Neural progenitor cell (in vitro differentiated cells): ENCODE measurements around the gene DDX20. TPM values are rescaled to one million over a fixed set of nuclear protein-coding genes. Genes with fewer than 3 reads are reported as not detected.

Experiments
- DNase-seq: peaks from one replicate; pipeline ENCODE4 v3.0.0-alpha.2; 2016; ENCODE audit warnings: low spot score
- H2AFZ ChIP-seq: fragments of 200-600 bp; sonication (generic); replicated peaks from 2 replicates; pipeline ENCODE4 v1.6.1; 2016; ENCODE audit warnings: antibody characterized with exemption
- H3F3A ChIP-seq: fragments of 200-600 bp; sonication (generic); 2 replicates; pipeline ENCODE4 v1.6.1; 2016; ENCODE audit warnings: antibody characterized with exemption, low read depth
- H3K27ac ChIP-seq: fragments of 200-600 bp; sonication (generic); 2 replicates; pipeline ENCODE4 v1.5.1; 2016; ENCODE audit warnings: mild to moderate bottlenecking
- H3K27me3 ChIP-seq: fragments of 200-600 bp; sonication (generic); 2 replicates; pipeline ENCODE4 v1.6.1; 2016; ENCODE audit warnings: mild to moderate bottlenecking, moderate library complexity
- H3K36me3 ChIP-seq: fragments of 200-600 bp; sonication (generic); 2 replicates; pipeline ENCODE4 v1.5.1; 2016
- H3K4me1 ChIP-seq: fragments of 200-600 bp; sonication (generic); 2 replicates; pipeline ENCODE4 v1.6.1; 2016; ENCODE audit warnings: mixed run types
- H3K4me2 ChIP-seq: fragments of 200-600 bp; sonication (generic); 2 replicates; pipeline ENCODE4 v1.6.1; 2016
- H3K4me3 ChIP-seq: fragments of 200-600 bp; sonication (generic); 2 replicates; pipeline ENCODE4 v1.5.1; 2016
- H3K79me2 ChIP-seq: fragments of 200-600 bp; sonication (generic); 2 replicates; pipeline ENCODE4 v1.6.1; 2016; ENCODE audit warnings: low read depth
- H3K9ac ChIP-seq: fragments of 200-600 bp; sonication (generic); 2 replicates; pipeline ENCODE4 v1.6.1; 2016
- H3K9me3 ChIP-seq: fragments of 200-600 bp; sonication (generic); 2 replicates; pipeline ENCODE4 v1.5.1; 2016; ENCODE audit warnings: low read depth
- H4K20me1 ChIP-seq: fragments of 200-600 bp; sonication (generic); 2 replicates; pipeline ENCODE4 v1.6.1; 2016; ENCODE audit warnings: low read depth
- H3K27ac Mint-ChIP-seq: 3 replicates; pipeline ENCODE4 v1.8.0; 2021; ENCODE audit warnings: mixed read lengths
- H3K27me3 Mint-ChIP-seq: 2 replicates; pipeline ENCODE4 v1.8.0; 2022; ENCODE audit warnings: low read depth, mild to moderate bottlenecking, inconsistent platforms, moderate library complexity, mixed read lengths; ENCODE audit not compliant: insufficient read depth
- H3K36me3 Mint-ChIP-seq: 3 replicates; pipeline ENCODE4 v1.8.0; 2021; ENCODE audit warnings: mixed read lengths
- H3K4me1 Mint-ChIP-seq: 3 replicates; pipeline ENCODE4 v1.8.0; 2021; ENCODE audit warnings: mixed read lengths
- H3K4me3 Mint-ChIP-seq: 3 replicates; pipeline ENCODE4 v1.8.0; 2021; ENCODE audit warnings: mild to moderate bottlenecking, moderate library complexity, mixed read lengths
- H3K9me3 Mint-ChIP-seq: 3 replicates; pipeline ENCODE4 v1.8.0; 2020; ENCODE audit warnings: mixed read lengths
- CTCF ChIP-seq: fragments of 200-600 bp; sonication (generic); IDR thresholded peaks from 2 replicates; pipeline ENCODE4 v1.5.1; 2017; ENCODE audit warnings: antibody characterized with exemption, mild to moderate bottlenecking
- EZH2 ChIP-seq: fragments of 200-600 bp; sonication (generic); IDR thresholded peaks from 2 replicates; pipeline ENCODE4 v1.6.1; 2017; ENCODE audit warnings: antibody characterized with exemption, mild to moderate bottlenecking, moderate library complexity
- EZH2phosphoT487 ChIP-seq: fragments of 200-600 bp; sonication (generic); IDR thresholded peaks from 2 replicates; pipeline ENCODE4 v1.6.1; 2017; ENCODE audit warnings: antibody characterized with exemption
- total RNA-seq: library from RNA; depleted of rRNA; stranded (reverse); fragments of >200 nt; gene quantifications from 2 replicates; pipeline ENCODE4 v1.2.3, GENCODE V29; 2015; ENCODE audit warnings: low replicate concordance

DDX20 gene
- total RNA-seq, 1 donor from 2014 or later: 30.4 TPM

DNA sequence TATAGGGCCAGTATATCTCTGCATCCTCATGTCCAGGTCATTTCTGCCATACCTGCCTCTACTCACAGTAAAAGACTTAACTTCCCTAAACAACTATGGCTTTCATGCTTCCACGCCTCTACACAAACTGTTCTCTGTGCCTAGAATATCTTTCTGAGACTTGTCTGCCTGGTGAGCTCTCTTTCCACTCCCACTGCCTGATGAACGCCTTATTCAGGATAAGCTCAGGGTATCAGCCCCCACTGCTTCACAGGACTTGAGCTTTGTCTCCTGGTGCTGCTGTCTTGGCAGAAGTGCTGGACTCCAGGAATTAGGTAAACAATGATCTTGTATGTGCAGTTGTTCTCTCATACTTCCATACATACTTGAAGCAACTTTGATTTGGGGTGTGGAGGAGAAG, 4.8 kb upstream of the DDX20 start:
- no peak overlapping the region for H2AFZ ChIP-seq
- TF ChIP-seq EZH2: no peak
- TF ChIP-seq EZH2phosphoT487: no peak
- TF ChIP-seq CTCF: no peak
- no peak overlapping the region for H3K27ac Mint-ChIP-seq
- H3K27me3 Mint-ChIP-seq: peaks cover 12% of the 10 kb centered on the region
- H3K27ac ChIP-seq: no peak overlapping the region
- peak overlapping the region; percentile 7 for H3K4me2 ChIP-seq
- peaks cover 43% of the 10 kb centered on the region for H3F3A ChIP-seq
- DNase-seq: no peak
- H4K20me1 ChIP-seq: no peaks in the 10 kb centered on the region
- H3K79me2 ChIP-seq: peaks cover 4% of the 10 kb centered on the region
- no peaks in the 10 kb centered on the region for H3K9me3 ChIP-seq
- no peak overlapping the region for H3K4me3 Mint-ChIP-seq
- no peaks in the 10 kb centered on the region for H3K27me3 ChIP-seq
- H3K4me1 ChIP-seq: peaks cover 36% of the 10 kb centered on the region
- H3K4me1 Mint-ChIP-seq: peaks cover 21% of the 10 kb centered on the region
- no peaks in the 10 kb centered on the region for H3K36me3 Mint-ChIP-seq
- H3K4me3 ChIP-seq: no peak overlapping the region
- H3K9ac ChIP-seq: no peak overlapping the region
- H3K9me3 Mint-ChIP-seq: no peaks in the 10 kb centered on the region
- no peaks in the 10 kb centered on the region for H3K36me3 ChIP-seq

DNA sequence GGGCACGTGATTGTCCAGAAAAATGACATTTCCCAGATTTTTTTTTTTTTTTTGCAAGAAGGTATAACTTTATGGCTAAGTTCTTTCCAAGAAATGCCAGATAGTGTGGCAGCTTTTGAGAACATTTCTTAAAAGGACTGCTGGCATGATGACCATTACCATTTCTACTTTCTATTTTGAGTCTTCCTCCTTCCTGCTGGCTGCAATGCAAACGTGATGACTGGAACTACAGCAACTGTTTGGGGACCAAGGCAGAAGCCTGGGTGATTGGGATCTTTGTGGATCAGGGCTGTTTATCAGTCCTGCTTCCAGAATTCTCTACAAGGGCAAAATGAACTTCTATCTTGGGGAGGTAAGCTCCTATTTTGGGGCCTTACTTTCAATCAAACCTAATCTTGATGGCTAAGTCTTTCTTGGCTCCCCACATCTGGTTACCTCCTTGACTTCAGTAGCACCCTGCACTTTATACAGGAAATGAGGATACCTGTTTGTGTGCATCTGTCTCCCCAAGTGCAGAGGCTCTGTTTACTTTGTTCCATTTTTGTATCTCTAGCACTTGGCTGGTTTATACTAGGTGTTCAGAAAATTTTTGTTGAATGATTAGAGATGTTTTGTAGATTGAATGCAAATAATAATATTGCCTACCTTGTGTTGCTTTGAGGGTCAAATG, 3.7 kb upstream of the DDX20 start:
- TF ChIP-seq EZH2phosphoT487: no peak
- no peak for TF ChIP-seq EZH2
- no peak for TF ChIP-seq CTCF
- H3K9me3 ChIP-seq: no peaks in the 10 kb centered on the region
- H3K4me2 ChIP-seq: no peak overlapping the region
- H3K36me3 ChIP-seq: no peaks in the 10 kb centered on the region
- no peak overlapping the region for H2AFZ ChIP-seq
- Mint-ChIP-seq H3K36me3 (no peaks in the 10 kb centered on the region), H3K9me3 (no peaks in the 10 kb centered on the region), H3K4me1 (peaks cover 28% of the 10 kb centered on the region), H3K4me3 (no peak overlapping the region), H3K27me3 (peaks cover 10% of the 10 kb centered on the region), H3K27ac (no peak overlapping the region)
- no peak overlapping the region for H3K27ac ChIP-seq
- H3F3A ChIP-seq: peaks cover 43% of the 10 kb centered on the region
- peaks cover 42% of the 10 kb centered on the region for H3K4me1 ChIP-seq
- DNase-seq: no peak
- no peak overlapping the region for H3K4me3 ChIP-seq
- H3K9ac ChIP-seq: no peak overlapping the region
- no peaks in the 10 kb centered on the region for H3K27me3 ChIP-seq
- H3K79me2 ChIP-seq: peaks cover 16% of the 10 kb centered on the region
- H4K20me1 ChIP-seq: peaks cover 6% of the 10 kb centered on the region

DNA sequence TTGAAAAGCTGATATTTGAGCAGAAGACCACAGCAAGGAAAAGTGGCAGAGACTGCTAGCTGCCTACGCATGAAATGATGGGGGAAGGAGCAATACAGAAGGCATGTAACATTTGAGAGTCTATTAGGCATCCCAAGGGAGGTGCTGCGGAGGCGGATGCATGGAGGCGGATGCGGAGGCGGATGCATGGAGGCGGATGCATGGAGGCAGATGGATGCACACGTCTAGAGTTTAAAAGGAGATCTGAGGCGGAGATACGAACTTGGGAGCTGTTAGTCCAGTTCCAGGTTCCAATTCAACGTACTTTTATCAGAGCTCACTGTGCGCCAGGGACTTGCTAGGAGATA, 744 bp upstream of the DDX20 start:
- no peaks in the 10 kb centered on the region for H3K27me3 ChIP-seq
- peaks cover 11% of the 10 kb centered on the region for H4K20me1 ChIP-seq
- TF ChIP-seq EZH2phosphoT487 (no peak), EZH2 (no peak), CTCF (no peak)
- peaks cover 22% of the 10 kb centered on the region for H3K4me1 ChIP-seq
- H3K27me3 Mint-ChIP-seq: peaks cover 2% of the 10 kb centered on the region
- H3K27ac Mint-ChIP-seq: peak overlapping the region; percentile 96
- peaks cover 39% of the 10 kb centered on the region for H3K79me2 ChIP-seq
- peak; percentile 69 for DNase-seq
- H2AFZ ChIP-seq: peak overlapping the region; percentile 84
- H3K4me3 ChIP-seq: peak overlapping the region; percentile 68
- peak overlapping the region; percentile 54 for H3K27ac ChIP-seq
- peak overlapping the region; percentile 88 for H3K4me2 ChIP-seq
- H3K36me3 ChIP-seq: peaks cover 5% of the 10 kb centered on the region
- H3K9me3 ChIP-seq: no peaks in the 10 kb centered on the region
- H3K4me3 Mint-ChIP-seq: peak overlapping the region; percentile 95
- H3K9ac ChIP-seq: peak overlapping the region; percentile 43
- H3K4me1 Mint-ChIP-seq: peaks cover 16% of the 10 kb centered on the region
- H3K36me3 Mint-ChIP-seq: peaks cover 4% of the 10 kb centered on the region
- H3F3A ChIP-seq: peaks cover 23% of the 10 kb centered on the region
- H3K9me3 Mint-ChIP-seq: no peaks in the 10 kb centered on the region
